Hepatocyte (in vitro differentiated cells): ENCODE results near the gene NPTN.

Experiments used
- EZH2phosphoT487 ChIP-seq: fragments of 200-600 bp; sonication (generic); IDR thresholded peaks from one replicate; pipeline ENCODE4 v1.6.1; 2018; ENCODE audit warnings: antibody characterized with exemption, mild to moderate bottlenecking, low read depth, moderate library complexity; ENCODE audit not compliant: unreplicated experiment, severe bottlenecking
- TF ChIP-seq, protein P1 (sequence below): fragments of 200-600 bp; sonication (generic); IDR thresholded peaks from 2 replicates; pipeline ENCODE4 v1.5.1; 2016; ENCODE audit warnings: antibody characterized with exemption, mild to moderate bottlenecking; ENCODE audit not compliant: poor library complexity

- TF ChIP-seq, protein P1, sequence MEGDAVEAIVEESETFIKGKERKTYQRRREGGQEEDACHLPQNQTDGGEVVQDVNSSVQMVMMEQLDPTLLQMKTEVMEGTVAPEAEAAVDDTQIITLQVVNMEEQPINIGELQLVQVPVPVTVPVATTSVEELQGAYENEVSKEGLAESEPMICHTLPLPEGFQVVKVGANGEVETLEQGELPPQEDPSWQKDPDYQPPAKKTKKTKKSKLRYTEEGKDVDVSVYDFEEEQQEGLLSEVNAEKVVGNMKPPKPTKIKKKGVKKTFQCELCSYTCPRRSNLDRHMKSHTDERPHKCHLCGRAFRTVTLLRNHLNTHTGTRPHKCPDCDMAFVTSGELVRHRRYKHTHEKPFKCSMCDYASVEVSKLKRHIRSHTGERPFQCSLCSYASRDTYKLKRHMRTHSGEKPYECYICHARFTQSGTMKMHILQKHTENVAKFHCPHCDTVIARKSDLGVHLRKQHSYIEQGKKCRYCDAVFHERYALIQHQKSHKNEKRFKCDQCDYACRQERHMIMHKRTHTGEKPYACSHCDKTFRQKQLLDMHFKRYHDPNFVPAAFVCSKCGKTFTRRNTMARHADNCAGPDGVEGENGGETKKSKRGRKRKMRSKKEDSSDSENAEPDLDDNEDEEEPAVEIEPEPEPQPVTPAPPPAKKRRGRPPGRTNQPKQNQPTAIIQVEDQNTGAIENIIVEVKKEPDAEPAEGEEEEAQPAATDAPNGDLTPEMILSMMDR: no peak
- TF ChIP-seq EZH2phosphoT487: no peak
Observed at GRCh38 chr15:73555080-73555479, 78.1 kb downstream of the NPTN start.
